Measurements from ENCODE around the gene CPZ. TPM values are rescaled to one million over a fixed set of nuclear protein-coding genes. Genes with fewer than 3 reads are reported as not detected.

Gene CPZ
- total RNA-seq, 6 experiments from 2014 or later: 1.9 to 3.5 (median 2.5) TPM

DNA sequence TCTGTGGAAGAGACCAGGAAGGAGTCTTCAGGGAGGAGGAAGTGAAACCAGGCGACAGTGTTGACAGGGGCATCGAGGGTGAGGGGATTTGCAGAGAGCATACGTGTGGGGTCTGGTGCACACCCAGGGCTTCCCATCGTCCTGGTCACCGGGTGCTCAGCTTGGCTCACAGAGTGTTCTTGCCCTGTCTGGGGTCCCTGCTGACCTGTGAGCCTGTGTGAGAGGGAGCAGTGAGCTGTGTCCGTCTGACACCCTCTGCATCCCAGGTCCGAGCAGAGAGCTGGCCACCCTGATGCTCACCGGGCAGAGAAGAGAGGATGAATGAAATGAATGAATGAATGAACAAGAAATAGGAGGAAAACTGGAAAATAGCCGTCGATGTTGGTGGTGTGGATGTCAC lies 46.5 kb downstream of the CPZ start:
- no peak overlapping the region for H3K27ac Mint-ChIP-seq
- no peak for TF ChIP-seq CTCF (IDR thresholded peaks at IDR 0.05)
- H3K4me3 Mint-ChIP-seq: no peak overlapping the region
- H3K9me3 Mint-ChIP-seq: no peaks in the 10 kb centered on the region
- no peak for DNase-seq
- no peaks in the 10 kb centered on the region for H3K4me1 Mint-ChIP-seq (ENCODE audit: low read depth)
- H3K27me3 Mint-ChIP-seq (ENCODE audit: insufficient read depth): peaks cover 24% of the 10 kb centered on the region
- no peaks in the 10 kb centered on the region for H3K36me3 Mint-ChIP-seq (ENCODE audit: low read depth)

GRCh38 chr4:8639777-8640720 lies 47.5 kb downstream of the CPZ start:
- DNase-seq: no peak
- TF ChIP-seq CTCF (IDR thresholded peaks at IDR 0.05): no peak
- Mint-ChIP-seq H3K27ac (no peak overlapping the region), H3K4me1 (ENCODE audit: low read depth) (no peaks in the 10 kb centered on the region), H3K9me3 (no peaks in the 10 kb centered on the region), H3K27me3 (ENCODE audit: insufficient read depth) (peaks cover 24% of the 10 kb centered on the region), H3K36me3 (ENCODE audit: low read depth) (no peaks in the 10 kb centered on the region), H3K4me3 (no peak overlapping the region)

DNA sequence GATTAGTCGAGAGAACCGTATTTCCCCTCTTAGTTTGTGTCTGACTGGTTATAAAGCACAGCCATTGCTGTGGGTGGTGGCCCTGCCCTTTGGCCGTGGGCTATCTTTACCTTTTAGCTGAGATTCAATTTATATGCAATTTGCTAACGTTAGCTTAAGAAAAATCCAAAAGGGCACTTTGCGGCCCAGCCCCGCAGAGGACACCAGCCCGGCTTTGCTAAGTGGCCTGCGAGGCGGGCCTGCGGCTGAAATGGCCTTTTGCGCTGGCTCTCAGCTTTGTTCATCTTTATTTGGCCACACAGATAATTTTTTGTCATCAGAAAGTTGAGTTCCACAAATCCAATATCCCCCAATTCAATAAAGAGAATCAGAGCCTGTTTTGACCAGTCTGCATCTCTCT lies 48.3 kb downstream of the CPZ start:
- Mint-ChIP-seq H3K9me3 (no peaks in the 10 kb centered on the region), H3K27ac (no peak overlapping the region), H3K27me3 (ENCODE audit: insufficient read depth) (peaks cover 24% of the 10 kb centered on the region), H3K36me3 (ENCODE audit: low read depth) (no peaks in the 10 kb centered on the region), H3K4me1 (ENCODE audit: low read depth) (no peaks in the 10 kb centered on the region), H3K4me3 (no peak overlapping the region)
- DNase-seq: no peak
- no peak for TF ChIP-seq CTCF (IDR thresholded peaks at IDR 0.05)

DNA sequence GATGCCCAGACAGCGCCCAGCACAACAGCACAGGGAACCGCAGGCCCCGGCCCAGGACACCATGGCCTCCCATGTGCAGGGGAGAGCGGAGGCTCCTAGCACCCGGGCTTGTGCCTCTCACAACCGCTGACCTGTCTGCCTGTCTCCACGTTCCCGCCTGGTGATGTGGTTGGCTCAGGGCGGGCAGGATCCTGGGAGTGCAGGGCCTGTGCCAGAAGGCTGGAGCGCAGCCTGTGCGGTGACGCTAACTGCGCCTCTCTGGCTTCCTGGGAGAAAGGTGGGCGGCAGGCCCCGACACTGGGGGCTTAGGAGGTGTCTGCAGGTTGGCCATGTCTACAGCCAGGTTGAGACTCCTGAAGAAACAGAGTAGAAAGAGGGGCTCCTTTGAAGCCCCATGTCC lies 48.7 kb downstream of the CPZ start:
- no peak for DNase-seq
- H3K36me3 Mint-ChIP-seq (ENCODE audit: low read depth): no peaks in the 10 kb centered on the region
- no peak for TF ChIP-seq CTCF (IDR thresholded peaks at IDR 0.05)
- H3K9me3 Mint-ChIP-seq: no peaks in the 10 kb centered on the region
- no peak overlapping the region for H3K27ac Mint-ChIP-seq
- H3K4me1 Mint-ChIP-seq (ENCODE audit: low read depth): no peaks in the 10 kb centered on the region
- no peak overlapping the region for H3K4me3 Mint-ChIP-seq
- peaks cover 27% of the 10 kb centered on the region for H3K27me3 Mint-ChIP-seq (ENCODE audit: insufficient read depth)

- peaks cover 31% of the 10 kb centered on the region for H3K27me3 Mint-ChIP-seq (ENCODE audit: insufficient read depth)
- no peaks in the 10 kb centered on the region for H3K36me3 Mint-ChIP-seq (ENCODE audit: low read depth)
- H3K4me1 Mint-ChIP-seq (ENCODE audit: low read depth): no peaks in the 10 kb centered on the region
- no peak overlapping the region for H3K27ac Mint-ChIP-seq
- no peak for DNase-seq
- no peak overlapping the region for H3K4me3 Mint-ChIP-seq
- no peak for TF ChIP-seq CTCF (IDR thresholded peaks at IDR 0.05)
- no peaks in the 10 kb centered on the region for H3K9me3 Mint-ChIP-seq
These were observed 49.5 kb downstream of the CPZ start for GRCh38 chr4:8641931-8642650.
